Mesenchymal stem cell (in vitro differentiated cells and primary cell): ENCODE data around the gene XIRP2.

ENCODE experiments used
- DNase-seq: peaks from one replicate; pipeline ENCODE4 v3.0.0-alpha.2; 2013
- H2AFZ ChIP-seq: one replicate; pipeline ENCODE4 v1.6.1; 2013; ENCODE audit warnings: low read depth, mild to moderate bottlenecking, control low read depth, inconsistent platforms, low read length, moderate library complexity
- H2AK5ac ChIP-seq: 2 replicates; pipeline ENCODE4 v1.6.1; 2013; ENCODE audit warnings: low read length, moderate library complexity, mild to moderate bottlenecking, inconsistent platforms; ENCODE audit not compliant: severe bottlenecking
- H2BK120ac ChIP-seq: one replicate; pipeline ENCODE4 v1.6.1; 2013; ENCODE audit warnings: low read depth, mild to moderate bottlenecking, inconsistent platforms, low read length, moderate library complexity
- H2BK12ac ChIP-seq, 2 experiments: one replicate each; pipeline ENCODE4 v1.6.1; 2013; ENCODE audit warnings: inconsistent platforms in 2 of 2, low read length in 2 of 2, mild to moderate bottlenecking in 2 of 2, moderate library complexity in 2 of 2, control low read depth in 1 of 2
- H2BK15ac ChIP-seq: one replicate; pipeline ENCODE4 v1.6.1; 2013; ENCODE audit warnings: mild to moderate bottlenecking, low read depth, inconsistent platforms; ENCODE audit not compliant: poor library complexity, severe bottlenecking
- H2BK5ac ChIP-seq: 2 replicates; pipeline ENCODE4 v1.6.1; 2013; ENCODE audit warnings: low read depth, mild to moderate bottlenecking, low read length, control low read depth, inconsistent platforms; ENCODE audit not compliant: poor library complexity, severe bottlenecking
- H3K14ac ChIP-seq, 2 experiments: one replicate each; pipeline ENCODE4 v1.6.1; 2013; ENCODE audit warnings: inconsistent platforms in 2 of 2, low read length in 2 of 2, control low read depth in 1 of 2, mild to moderate bottlenecking in 1 of 2, moderate library complexity in 1 of 2
- H3K18ac ChIP-seq, 2 experiments: one replicate each; pipeline ENCODE4 v1.6.1; 2013; ENCODE audit warnings: inconsistent platforms in 2 of 2, low read length in 2 of 2, control low read depth in 1 of 2, low read depth in 1 of 2, mild to moderate bottlenecking in 1 of 2
- H3K23ac ChIP-seq, 2 experiments: one replicate each; pipeline ENCODE4 v1.6.1; 2013; ENCODE audit warnings: inconsistent platforms in 2 of 2, low read length in 2 of 2, mild to moderate bottlenecking in 2 of 2, moderate library complexity in 2 of 2, control low read depth in 1 of 2
- H3K27ac ChIP-seq: 2 replicates; pipeline ENCODE4 v1.5.1; 2013; ENCODE audit warnings: mild to moderate bottlenecking, moderate library complexity, low read length, control low read depth, inconsistent platforms; ENCODE audit not compliant: poor library complexity, severe bottlenecking
- H3K27me3 ChIP-seq, 2 experiments: 2 replicates each; pipeline versions ENCODE4 v1.6.1 to v1.7.0; 2013; ENCODE audit warnings: low read length in 2 of 2, mild to moderate bottlenecking in 2 of 2, moderate library complexity in 2 of 2, control low read depth in 1 of 2, inconsistent platforms in 1 of 2; ENCODE audit not compliant: control insufficient read depth in 1 of 2, insufficient read depth in 1 of 2
- H3K36me3 ChIP-seq, 2 experiments: 2 replicates each; pipeline versions ENCODE4 v1.6.1 to v1.7.0; 2013; ENCODE audit warnings: low read length in 2 of 2, control low read depth in 1 of 2, inconsistent platforms in 1 of 2, low read depth in 1 of 2, mild to moderate bottlenecking in 1 of 2; ENCODE audit not compliant: insufficient read depth in 2 of 2, control insufficient read depth in 1 of 2
- H3K4ac ChIP-seq, 2 experiments: one replicate each; pipeline ENCODE4 v1.6.1; 2013; ENCODE audit warnings: inconsistent platforms in 2 of 2, low read length in 2 of 2, mild to moderate bottlenecking in 2 of 2, moderate library complexity in 2 of 2, control low read depth in 1 of 2, low read depth in 1 of 2
- H3K4me1 ChIP-seq: 2 replicates; pipeline ENCODE4 v1.6.1; 2013; ENCODE audit warnings: low read depth, low read length, control low read depth; ENCODE audit not compliant: control insufficient read depth, insufficient read depth
- H3K4me2 ChIP-seq: 2 replicates; pipeline ENCODE4 v1.6.1; 2013; ENCODE audit warnings: low read length, mild to moderate bottlenecking, inconsistent platforms; ENCODE audit not compliant: poor library complexity, severe bottlenecking
- H3K4me3 ChIP-seq, 2 experiments: 2 replicates each; pipeline versions ENCODE4 v1.5.1 to v1.7.0; 2013; ENCODE audit warnings: low read length in 2 of 2, mild to moderate bottlenecking in 2 of 2, control low read depth in 1 of 2, low read depth in 1 of 2; ENCODE audit not compliant: insufficient read depth in 1 of 2
- H3K79me1 ChIP-seq: replicated peaks from 2 replicates; pipeline ENCODE4 v1.6.1; 2013; ENCODE audit warnings: mild to moderate bottlenecking, control low read depth, low read length, inconsistent platforms; ENCODE audit not compliant: poor library complexity, severe bottlenecking
- H3K9ac ChIP-seq: 2 replicates; pipeline ENCODE4 v1.7.0; 2013; ENCODE audit warnings: mild to moderate bottlenecking, low read length, moderate library complexity
- H3K9me3 ChIP-seq: 2 replicates; pipeline ENCODE4 v1.7.0; 2013; ENCODE audit warnings: mild to moderate bottlenecking, low read length; ENCODE audit not compliant: control insufficient read depth
- H4K8ac ChIP-seq: one replicate; pipeline ENCODE4 v1.6.1; 2013; ENCODE audit warnings: inconsistent platforms, mild to moderate bottlenecking, low read length, moderate library complexity
- H4K91ac ChIP-seq: one replicate; pipeline ENCODE4 v1.6.1; 2013; ENCODE audit warnings: mild to moderate bottlenecking, low read length, inconsistent platforms
- WGBS: methylation state at CpG from one replicate; pipeline ENCODE4 v1.1.7; 2013; ENCODE audit warnings: mixed read lengths; 5-methylcytosine and 5-hydroxymethylcytosine counted together

Gene XIRP2

DNA sequence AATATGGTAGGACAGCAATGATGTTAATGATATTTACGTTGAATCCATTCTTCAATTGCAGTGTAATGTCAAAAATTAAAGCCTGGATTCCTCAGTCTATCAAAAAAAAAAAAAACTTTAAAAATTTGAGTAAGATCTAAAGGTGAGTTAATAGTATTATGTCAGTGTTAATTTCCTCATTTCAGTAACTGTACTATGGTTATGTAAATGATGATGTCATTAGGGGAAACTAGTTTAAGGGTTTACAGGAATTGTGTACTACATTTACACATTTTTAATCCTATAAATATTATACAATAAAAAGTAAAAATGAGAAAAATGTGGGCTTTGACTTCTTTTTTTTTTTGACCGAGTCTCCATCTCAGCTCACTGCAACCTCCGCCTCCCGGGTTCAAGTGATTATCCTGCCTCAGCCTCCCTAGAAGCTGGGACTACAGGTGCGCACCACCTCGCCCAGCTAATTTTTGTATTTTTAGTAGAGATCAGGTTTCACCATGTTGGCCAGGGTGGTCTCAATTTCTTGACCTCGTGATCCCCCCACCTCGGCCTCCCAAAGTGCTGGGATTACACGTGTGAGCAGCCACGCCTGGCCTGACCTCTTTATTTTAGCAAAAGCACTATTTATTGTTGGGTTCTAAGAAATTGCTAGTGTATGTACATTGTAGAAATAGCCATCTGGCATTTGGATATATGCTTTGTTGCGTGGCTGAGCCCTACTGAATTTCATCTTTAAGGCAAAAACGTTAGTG lies 106.5 kb downstream of the XIRP2 start:
- Histone ChIP-seq H3K9me3 (no peaks in the 10 kb centered on the region), H3K18ac (no peak overlapping the region), H3K27ac (no peak overlapping the region), H3K23ac (no peak overlapping the region), H3K9ac (no peak overlapping the region), H3K27me3 (no peaks in the 10 kb centered on the region), H3K4ac (no peak overlapping the region), H3K14ac (no peak overlapping the region), H3K4me2 (no peak overlapping the region), H3K4me3 (no peak overlapping the region), H3K4me1 (no peaks in the 10 kb centered on the region), H2BK12ac (no peak overlapping the region), H3K36me3 (no peaks in the 10 kb centered on the region), H2BK5ac (no peak overlapping the region), H2BK15ac (no peak overlapping the region), H2AK5ac (no peak overlapping the region), H2AFZ (no peak overlapping the region), H4K8ac (no peak overlapping the region), H4K91ac (no peak overlapping the region), H2BK120ac (no peak overlapping the region), H3K79me1 (no peaks in the 10 kb centered on the region)
- no peak for DNase-seq
- 97% methylated on average over 11 of the region's 12 CpGs for WGBS

DNA sequence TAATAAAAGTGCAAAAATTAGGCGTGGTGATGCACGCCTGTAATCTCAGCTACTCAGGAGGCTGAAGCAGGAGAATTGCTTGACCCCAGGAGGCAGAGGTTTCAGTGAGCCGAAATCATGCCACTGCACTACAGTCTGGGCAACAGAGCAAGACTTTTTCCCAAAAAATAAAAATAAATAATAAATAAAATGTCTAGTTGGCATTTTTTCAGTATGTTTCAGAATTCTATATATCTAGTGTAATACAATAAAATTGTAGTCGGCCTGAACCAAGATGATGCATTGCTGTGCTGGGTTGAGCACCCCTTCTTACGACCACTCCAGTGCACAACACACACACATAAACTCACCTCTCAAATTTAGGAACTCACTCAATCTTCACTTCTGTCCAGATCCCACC lies 108.2 kb downstream of the XIRP2 start:
- Histone ChIP-seq H3K4me3 (no peak overlapping the region), H3K4me2 (no peak overlapping the region), H3K18ac (no peak overlapping the region), H3K9me3 (peaks cover 3% of the 10 kb centered on the region), H2AFZ (no peak overlapping the region), H2AK5ac (no peak overlapping the region), H3K14ac (no peak overlapping the region), H4K8ac (no peak overlapping the region), H3K9ac (no peak overlapping the region), H3K36me3 (no peaks in the 10 kb centered on the region), H2BK5ac (no peak overlapping the region), H2BK120ac (no peak overlapping the region), H3K23ac (no peak overlapping the region), H3K4me1 (no peaks in the 10 kb centered on the region), H4K91ac (no peak overlapping the region), H3K27ac (no peak overlapping the region), H3K79me1 (no peaks in the 10 kb centered on the region), H2BK12ac (no peak overlapping the region), H2BK15ac (no peak overlapping the region), H3K4ac (no peak overlapping the region), H3K27me3 (no peaks in the 10 kb centered on the region)
- DNase-seq, result no peak
- 94% methylated on average over 4 of the region's 5 CpGs for WGBS

DNA sequence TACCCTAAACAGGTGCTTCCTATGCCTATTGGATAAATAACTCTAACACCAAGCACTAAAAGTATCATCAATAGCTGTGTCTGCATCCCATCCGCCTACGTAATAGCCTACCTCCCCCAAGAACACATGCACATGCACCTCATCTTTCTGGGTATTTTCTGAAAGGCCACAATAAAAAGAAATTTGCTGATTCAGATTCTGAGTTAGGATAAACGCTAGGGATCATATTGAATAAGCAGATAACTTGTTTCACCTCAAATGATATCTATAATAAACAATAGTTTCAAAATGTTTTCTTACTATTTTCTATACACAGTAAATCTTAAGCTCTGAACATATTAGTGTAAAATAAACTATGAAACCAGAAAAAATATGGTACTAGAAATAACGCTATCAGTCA lies 112.9 kb downstream of the XIRP2 start:
- Histone ChIP-seq H3K23ac (no peak overlapping the region), H3K4me2 (no peak overlapping the region), H2BK5ac (no peak overlapping the region), H2BK12ac (no peak overlapping the region), H3K4me1 (no peaks in the 10 kb centered on the region), H3K4me3 (no peak overlapping the region), H2AK5ac (no peak overlapping the region), H3K27ac (no peak overlapping the region), H2BK120ac (no peak overlapping the region), H3K4ac (no peak overlapping the region), H4K8ac (no peak overlapping the region), H3K9me3 (peaks cover 3% of the 10 kb centered on the region), H2BK15ac (no peak overlapping the region), H3K18ac (no peak overlapping the region), H3K9ac (no peak overlapping the region), H3K79me1 (no peaks in the 10 kb centered on the region), H3K14ac (no peak overlapping the region), H3K27me3 (no peaks in the 10 kb centered on the region), H3K36me3 (no peaks in the 10 kb centered on the region), H2AFZ (no peak overlapping the region), H4K91ac (no peak overlapping the region)
- DNase-seq, result no peak
- WGBS, result 91% methylated on average over 2 of the region's 4 CpGs

DNA sequence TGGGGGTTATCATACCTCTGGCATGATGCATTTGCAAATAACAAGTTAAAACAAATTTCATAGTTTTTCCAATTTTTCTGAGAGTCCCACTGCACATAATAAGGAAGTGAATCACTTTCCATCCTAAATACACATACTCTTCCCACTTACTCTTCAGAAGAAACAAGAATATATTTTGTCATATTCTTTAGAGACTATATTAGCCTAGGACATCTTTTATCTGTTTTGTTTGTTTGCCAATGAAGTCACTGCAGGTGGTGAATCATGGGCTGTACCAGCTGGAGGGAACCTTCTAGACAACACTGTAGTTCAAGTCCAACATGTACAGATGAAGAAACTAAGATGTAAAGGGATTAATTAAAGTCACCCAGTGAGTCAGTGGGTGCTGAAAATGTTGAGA lies 116.8 kb downstream of the XIRP2 start:
- no peak overlapping the region for H2BK15ac ChIP-seq
- no peak overlapping the region for H3K18ac ChIP-seq
- no peak overlapping the region for H4K8ac ChIP-seq

More for the DNA sequence above, 116.8 kb downstream of the XIRP2 start:
- H3K36me3 ChIP-seq, result no peaks in the 10 kb centered on the region
- H3K4ac ChIP-seq, result no peak overlapping the region
- no peak overlapping the region for H4K91ac ChIP-seq
- no peaks in the 10 kb centered on the region for H3K27me3 ChIP-seq
- no peak overlapping the region for H3K9ac ChIP-seq
- no peak overlapping the region for H2BK5ac ChIP-seq
- H3K23ac ChIP-seq, result no peak overlapping the region
- no peak overlapping the region for H2BK120ac ChIP-seq
- H2BK12ac ChIP-seq, result no peak overlapping the region
- H3K79me1 ChIP-seq, result no peaks in the 10 kb centered on the region
- no peak overlapping the region for H2AK5ac ChIP-seq
- no peak for DNase-seq
- H3K4me3 ChIP-seq, result no peak overlapping the region
- H3K9me3 ChIP-seq, result peaks cover 3% of the 10 kb centered on the region
- no peak overlapping the region for H3K27ac ChIP-seq
- no peak overlapping the region for H3K14ac ChIP-seq
- H3K4me2 ChIP-seq, result no peak overlapping the region
- H3K4me1 ChIP-seq, result no peaks in the 10 kb centered on the region
- no peak overlapping the region for H2AFZ ChIP-seq
